GM21360 (cell line): ENCODE results near the gene PIH1D1.

ENCODE experiments used
- ATAC-seq: cut with Tn5 transposase; IDR thresholded peaks from one replicate; pipeline ENCODE4 v1.9.1; 2021; ENCODE audit warnings: mild to moderate bottlenecking, moderate library complexity; ENCODE audit not compliant: unreplicated experiment

The PIH1D1 gene

DNA sequence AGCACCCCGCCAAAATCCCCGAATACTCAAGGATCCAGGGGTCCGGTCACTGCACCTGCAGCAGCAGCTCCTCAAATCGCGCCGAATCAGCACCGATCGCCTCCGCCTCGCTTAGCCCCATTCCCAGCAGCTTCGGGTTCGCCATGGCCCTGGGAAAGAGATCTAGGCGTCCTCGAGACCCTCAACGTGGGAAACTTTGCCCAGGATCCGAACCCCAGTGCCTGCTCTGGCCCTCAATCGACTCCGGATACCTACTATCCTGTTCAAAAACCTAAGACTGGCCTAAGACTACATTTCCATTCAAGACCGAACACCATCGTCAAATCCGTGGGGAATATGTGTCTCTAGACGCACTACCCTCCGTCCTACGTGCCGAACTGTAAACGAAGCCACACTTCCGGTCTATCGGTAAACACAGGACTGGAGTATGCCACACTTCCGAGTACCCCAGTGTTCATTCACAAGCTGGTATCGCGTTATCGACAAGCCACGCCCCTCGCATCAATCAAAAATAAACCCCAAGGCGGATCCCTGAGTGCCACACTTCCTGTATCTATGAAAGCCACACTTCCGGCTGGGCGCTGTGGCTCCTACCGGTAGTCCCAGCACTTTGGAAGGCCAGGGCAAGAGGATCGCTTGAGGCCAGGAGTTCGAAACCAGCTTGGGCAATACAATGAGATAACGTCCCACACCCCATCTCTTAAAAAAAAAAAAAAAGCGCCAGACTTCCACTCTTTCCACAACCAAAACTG, at the start of gene PIH1D1:
Gene PIH1D1, minus strand, starts transcription at position 385 of the 752 bp plus-strand sequence. Its CDS starts 240 bp downstream, at position 145.
- ATAC-seq: peak; percentile 38

DNA sequence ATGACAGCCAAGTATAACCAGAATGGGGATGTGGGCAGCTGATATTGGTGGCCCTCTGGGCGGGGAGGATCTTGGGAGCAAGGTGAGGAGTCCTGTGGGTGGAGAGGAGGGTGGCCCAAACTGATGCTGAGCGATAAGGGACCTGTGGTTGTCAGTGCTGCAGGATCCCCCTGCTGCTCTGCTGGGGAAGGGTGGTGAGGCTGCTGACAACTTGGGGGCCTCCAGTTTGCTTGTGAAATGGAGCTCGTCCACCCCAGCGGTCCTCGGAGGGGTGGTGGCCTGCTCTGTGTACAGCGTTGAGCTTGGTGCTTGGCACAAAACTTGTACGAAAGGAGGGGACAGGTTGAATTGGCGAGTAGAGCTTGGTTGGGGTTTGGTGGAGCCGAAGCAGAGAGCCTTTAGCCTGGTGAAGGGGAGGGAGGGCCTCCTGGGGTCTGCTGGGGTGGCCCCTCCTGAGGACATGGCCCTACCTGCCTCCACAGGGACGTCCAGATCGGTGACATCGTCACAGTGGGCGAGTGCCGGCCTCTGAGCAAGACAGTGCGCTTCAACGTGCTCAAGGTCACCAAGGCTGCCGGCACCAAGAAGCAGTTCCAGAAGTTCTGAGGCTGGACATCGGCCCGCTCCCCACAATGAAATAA, 47.5 kb upstream of the PIH1D1 start:
- ATAC-seq: no peak

DNA sequence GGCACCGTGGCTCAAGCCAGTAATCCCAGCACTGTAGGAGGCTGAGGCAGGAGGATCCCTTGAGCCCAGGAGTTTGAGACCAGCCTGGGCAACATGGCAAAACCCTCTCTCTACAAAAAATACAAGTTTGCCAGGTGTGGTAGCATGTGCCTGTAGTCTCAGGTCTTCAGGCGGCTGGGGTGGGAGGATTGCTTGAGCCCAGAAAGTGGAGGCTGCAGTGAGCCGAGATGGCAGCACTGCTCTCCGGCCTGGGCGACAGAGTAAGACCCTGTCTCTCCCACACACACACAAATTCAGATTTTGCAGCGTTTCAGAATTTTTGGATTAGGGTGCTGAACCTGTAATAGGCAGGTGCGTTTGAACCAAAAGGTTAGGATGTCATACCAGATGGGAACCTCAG, 46.9 kb upstream of the PIH1D1 start:
- ATAC-seq: no peak

DNA sequence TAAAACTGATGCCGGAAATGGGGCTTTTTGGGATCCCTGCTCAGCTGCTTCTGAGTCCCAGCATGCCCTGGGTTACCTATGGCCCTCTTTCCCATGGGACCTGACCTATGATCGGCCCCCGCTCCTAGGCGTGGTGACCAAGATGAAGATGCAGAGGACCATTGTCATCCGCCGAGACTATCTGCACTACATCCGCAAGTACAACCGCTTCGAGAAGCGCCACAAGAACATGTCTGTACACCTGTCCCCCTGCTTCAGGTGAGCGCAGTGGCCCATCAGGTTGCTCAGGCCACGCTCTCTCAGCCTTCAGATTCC, 46.1 kb upstream of the PIH1D1 start:
- ATAC-seq: no peak

DNA sequence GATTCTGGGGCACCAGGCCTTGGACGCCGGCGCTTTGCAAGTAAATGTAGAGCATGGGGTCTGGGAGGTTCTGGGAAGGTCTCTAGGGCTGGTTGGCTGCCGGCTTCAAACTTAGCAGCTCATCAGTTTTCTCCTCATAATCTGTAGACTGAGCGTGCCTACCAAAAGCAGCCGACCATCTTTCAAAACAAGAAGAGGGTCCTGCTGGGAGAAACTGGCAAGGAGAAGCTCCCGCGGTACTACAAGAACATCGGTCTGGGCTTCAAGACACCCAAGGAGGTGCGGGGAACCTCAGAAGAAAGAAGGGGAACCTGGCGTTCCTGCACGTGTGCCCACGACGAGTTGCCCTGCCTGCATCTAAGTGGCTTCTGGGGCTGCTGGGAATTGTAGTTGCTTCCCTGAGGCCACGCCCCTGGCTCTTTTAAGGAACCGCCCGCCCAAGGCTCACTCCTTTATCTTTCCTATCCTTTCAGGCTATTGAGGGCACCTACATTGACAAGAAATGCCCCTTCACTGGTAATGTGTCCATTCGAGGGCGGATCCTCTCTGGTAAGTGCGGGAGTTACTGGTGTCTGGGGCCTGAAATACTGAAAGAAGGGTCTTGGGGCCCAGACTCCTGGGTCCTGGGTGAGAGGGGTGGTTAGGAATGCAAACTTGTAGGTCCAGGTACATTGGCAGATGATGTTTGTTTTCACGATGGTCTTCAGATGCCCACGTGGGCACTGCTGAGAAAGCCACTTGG, 45.6 kb upstream of the PIH1D1 start:
- ATAC-seq: no peak

DNA sequence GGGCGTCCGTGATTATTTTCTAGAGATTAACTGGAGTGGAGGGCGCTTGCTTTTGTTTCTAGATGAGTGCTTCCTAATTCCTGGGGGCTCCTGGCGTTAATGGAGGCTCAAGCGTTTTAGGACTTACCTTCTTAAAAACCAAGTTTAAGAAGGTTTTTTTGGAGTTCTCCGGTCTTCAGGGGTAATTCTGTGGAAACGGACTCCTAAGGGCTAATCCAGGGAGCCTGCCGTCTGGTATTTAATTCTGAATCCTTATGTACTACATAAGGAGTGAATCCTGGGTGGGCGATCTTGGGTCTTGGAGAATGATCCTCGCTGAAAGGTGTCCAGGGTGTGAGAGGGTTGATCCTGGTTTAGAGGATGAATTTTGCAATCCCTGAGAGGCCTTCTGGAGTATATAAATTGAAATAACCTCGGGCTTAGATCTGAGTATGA, 45.0 kb upstream of the PIH1D1 start:
- ATAC-seq: no peak

DNA sequence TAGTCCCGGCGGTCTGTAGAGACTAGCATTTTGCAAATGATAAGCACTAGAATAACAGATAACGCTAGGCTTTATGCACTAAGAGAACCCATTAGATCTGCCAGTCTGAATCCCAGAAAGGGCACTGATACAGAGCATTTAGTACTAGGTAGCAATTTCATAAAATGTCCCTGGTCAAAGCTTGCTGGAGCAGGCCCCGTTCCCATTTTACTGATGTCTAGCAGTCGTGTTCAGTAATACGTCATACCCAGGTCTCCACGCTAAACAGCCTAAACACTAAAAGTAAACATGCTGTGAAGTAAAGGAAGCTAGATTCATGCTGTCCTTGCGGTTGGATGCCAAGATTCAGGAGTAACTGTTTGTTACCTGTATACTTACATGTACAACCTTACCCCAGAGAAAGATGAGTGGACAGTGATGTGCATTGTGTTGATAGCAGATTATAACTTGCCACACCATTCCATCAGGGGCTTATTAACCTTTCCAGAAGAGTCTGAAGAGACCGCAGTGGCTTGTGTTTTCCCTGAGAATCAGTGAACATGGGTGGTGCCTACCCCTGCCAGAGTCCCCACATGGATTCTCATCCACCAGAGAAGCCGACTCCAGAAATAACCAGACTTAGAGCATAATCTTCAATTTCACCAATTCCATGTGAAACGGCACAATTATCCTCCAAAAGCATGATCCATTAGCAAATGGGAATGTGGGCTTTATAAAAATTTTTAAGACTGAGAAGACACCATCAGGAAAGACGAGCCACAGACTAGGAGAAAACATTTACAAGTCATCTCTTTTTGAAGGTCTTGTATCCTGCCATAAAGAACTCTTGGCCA, 41.2 kb upstream of the PIH1D1 start:
- ATAC-seq: no peak

DNA sequence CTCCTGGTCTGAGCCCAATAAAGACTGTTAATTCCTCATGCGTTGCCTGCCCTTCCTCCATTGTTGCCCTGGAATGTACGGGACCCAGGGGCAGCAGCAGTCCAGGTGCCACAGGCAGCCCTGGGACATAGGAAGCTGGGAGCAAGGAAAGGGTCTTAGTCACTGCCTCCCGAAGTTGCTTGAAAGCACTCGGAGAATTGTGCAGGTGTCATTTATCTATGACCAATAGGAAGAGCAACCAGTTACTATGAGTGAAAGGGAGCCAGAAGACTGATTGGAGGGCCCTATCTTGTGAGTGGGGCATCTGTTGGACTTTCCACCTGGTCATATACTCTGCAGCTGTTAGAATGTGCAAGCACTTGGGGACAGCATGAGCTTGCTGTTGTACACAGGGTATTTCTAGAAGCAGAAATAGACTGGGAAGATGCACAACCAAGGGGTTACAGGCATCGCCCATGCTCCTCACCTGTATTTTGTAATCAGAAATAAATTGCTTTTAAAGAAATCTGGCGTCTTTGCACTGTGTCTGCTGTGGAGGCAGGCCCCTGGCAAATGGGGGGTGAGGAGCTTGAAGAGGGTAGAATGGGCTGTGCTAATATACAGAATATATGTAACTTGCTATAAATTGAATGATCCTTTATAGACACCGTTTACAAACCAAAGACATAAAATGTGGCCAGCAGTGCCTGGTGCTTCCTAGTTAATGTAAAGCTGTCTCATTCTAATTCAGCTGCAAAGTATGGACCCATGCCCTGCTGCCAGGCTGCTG, 40.4 kb upstream of the PIH1D1 start:
- ATAC-seq: no peak

DNA sequence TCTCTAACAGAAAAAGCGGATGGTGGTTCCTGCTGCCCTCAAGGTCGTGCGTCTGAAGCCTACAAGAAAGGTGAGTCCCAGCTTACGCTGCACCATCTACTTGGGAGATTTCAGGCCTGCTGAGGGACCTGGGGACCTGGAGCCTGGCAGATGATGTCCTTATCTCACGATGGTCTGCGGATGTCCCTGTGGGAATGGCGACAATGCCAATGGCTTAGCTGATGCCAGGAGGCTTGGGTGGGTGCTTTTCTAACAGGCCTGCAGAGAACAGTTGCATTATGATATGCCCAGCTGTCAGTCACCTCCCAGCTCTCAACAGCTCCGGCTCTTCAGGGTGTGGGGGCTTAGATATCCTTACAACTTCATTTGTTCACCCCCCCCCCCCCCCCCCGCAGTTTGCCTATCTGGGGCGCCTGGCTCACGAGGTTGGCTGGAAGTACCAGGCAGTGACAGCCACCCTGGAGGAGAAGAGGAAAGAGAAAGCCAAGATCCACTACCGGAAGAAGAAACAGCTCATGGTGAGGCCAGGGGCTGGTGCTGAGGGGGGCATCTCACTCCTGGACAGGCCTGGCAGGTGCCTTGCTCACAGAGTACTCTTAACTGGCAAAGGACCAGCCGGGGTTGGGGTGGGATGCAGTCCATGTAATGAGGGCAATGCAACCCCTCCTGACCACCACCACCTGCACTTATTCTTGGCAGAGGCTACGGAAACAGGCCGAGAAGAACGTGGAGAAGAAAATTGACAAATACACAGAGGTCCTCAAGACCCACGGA, 39.6 kb upstream of the PIH1D1 start:
- no peak for ATAC-seq

DNA sequence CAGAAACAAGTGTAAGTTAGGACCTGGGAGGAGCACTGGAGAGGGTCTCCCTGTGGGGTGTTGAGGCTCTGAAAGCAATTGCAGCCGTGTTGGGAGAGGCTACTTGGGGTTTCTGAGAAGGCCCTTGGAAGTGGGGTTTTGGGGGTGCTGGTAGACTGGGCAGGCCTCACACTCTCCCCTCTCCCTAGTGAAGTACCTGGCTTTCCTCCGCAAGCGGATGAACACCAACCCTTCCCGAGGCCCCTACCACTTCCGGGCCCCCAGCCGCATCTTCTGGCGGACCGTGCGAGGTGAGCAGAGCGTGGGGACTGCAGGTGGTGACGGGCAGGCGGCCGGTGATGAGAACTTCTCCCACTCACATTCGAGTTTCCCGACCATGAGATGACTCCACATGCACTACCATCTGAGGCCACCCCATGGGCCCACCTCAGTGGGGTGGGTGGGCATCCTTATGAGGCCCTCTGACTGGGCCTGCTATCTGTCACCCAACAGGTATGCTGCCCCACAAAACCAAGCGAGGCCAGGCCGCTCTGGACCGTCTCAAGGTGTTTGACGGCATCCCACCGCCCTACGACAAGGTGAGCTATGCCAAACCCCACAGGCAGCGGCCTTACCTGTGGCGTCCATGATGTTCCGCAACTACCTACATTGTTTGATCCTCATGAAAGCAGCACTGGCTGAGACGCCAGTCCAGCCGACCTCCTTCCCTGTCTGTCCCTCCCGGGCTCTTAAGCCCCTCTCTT, 38.8 kb upstream of the PIH1D1 start:
- no peak for ATAC-seq

DNA sequence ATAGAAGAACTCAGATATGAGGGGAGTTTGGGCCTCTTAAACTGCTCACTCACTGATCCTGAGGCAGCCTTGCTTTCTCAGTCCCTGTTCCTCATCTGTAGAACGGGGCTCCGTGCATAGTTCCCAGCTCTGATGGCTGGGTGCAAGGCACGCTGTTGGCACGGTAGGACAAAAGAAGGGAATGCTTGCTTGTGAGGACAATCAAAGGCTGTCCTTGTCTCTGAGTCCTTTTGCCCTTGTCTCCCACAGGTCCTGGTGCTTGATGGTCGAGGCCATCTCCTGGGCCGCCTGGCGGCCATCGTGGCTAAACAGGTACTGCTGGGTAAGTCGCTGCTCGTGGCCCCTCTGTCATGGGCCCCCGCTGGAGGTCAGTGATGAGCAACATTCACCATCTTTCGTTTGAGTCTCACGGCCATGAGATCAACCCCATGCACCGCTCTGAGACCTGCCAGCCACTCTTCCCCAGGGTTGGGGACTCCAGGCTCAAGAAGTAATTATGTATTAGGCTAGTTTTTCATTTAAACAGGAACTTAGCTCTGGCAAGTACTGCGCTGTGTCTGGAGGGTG, 38.1 kb upstream of the PIH1D1 start:
- no peak for ATAC-seq

DNA sequence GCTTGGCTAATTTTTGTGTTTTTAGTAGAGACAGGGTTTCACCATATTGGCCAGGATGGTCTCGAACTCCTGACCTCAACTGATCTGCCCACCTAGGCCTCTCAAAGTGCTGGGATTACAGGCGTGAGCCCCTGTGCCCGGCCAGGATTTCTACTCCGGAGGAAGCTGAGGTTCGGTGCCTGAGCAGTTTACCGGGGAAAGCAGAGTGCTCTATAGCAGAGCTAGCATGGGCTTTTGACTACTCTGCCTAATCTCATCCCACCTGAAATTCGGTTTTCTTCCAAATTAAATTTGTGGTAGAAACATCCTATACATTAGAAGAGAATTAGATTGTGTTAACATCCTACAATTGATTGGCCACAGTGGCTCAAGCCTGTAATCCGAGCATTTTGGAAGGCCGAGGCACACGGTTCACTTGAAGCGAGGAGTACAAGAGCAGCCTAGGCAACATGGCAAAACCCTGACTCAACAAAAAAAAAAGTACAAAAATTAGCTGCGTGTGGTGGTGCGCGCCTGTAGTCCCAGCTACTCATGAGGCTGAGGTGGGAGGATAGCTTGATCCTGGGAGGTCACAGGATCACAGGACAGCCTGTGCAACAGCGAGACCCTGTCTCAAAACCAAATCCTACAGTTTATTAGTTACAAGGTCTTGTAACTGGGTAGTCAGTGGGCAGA, 37.4 kb upstream of the PIH1D1 start:
- no peak for ATAC-seq

DNA sequence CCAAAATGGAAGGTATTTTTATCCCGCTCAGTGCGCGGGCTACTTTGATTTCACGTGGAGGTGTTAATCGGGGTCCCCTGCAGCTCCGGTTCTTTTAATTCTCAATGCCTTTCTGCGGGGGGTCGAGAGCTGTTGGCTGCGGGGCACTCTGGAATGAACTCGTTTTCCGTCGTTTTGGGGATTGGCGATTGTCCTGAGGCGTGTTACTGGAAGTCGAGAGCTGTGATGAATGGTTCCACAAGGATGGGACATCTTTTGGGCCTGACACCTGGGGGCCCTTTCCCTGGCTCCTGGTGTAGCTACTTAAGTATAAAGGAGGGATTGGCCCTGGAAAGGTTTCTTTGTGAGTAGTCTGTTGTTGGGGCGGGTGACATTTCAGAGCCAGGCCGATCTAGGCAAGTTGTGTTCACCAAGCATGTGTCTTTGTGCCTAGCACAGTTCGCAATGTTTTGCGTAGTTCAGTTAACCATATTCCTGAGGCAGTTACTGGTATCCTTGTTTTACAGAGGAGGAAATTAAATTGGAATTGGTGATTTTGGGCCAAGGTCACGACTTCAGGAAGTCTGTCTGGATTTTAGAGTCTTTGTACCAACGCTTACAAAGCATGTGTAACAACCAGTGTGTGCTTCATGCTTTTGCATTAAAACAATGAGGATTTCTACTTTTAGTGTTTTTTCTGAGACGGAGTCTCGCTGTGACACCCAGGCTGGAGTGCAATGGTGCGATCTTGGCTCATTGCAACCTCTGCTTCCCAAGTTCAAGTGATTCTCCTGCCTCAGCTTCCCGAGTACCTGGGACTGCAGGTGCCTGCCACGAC, 36.6 kb upstream of the PIH1D1 start:
- no peak for ATAC-seq

DNA sequence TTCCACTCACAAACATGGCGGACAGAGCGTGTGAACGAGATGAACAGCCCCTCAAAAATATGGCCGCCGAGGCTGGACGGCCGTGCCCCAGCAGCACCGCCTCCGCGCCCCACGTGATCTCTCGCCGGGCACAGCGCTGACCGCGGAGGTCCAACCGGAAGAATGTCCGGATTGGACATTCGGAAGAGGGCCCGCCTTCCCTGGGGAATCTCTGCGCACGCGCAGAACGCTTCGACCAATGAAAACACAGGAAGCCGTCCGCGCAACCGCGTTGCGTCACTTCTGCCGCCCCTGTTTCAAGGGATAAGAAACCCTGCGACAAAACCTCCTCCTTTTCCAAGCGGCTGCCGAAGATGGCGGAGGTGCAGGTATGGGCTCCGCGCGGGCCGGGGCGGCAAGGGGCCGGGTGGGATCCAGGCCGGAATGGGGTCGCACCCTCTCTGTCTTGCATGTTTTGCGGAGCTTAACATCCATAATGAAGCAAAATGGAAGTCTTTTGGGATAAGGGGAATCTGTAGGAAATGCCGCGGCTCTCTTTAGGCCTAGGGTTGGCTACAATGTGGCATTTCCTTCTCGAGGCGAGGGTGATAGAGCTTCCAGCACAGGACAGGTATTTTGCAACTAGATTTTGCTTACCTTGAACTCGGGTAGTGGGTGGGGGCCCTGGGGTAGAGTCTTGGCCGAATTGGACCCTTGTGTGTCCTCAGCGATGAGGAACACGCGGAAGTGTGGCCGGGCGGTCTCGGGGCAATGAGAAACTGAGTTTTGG, 35.8 kb upstream of the PIH1D1 start, which contains the start of gene RPL13A:
Gene RPL13A, plus strand, starts transcription at position 332 of the 769 bp plus-strand sequence. Its CDS starts 22 bp downstream, at position 354.
- peak; percentile 86 for ATAC-seq

DNA sequence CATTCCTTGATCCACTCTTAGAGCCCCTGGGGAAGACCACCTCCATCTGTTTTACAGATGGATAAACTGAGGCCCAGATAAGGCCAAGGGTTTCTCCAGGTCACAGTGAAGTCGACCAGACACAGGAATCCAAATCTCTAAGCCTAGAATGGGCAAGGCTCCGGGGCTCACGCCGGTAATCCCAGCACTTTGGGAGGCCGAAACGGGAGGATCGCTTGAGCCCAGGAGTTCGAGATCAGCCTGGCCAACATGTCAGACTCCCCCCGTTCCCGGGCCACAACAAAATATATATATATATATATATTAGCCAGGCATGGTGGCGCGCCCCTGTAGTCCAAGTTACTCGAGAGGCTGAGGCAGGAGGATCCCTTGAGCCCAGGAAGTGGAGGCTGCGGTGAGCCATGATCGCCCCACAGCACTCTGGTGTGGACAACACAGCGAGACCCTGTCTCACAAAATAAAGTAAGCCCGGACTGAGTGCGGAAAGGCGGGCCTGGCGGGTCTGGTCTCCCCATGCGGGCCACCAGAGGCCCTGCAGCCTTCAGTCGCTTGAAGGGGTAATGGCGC, 35.2 kb upstream of the PIH1D1 start:
- ATAC-seq: no peak

DNA sequence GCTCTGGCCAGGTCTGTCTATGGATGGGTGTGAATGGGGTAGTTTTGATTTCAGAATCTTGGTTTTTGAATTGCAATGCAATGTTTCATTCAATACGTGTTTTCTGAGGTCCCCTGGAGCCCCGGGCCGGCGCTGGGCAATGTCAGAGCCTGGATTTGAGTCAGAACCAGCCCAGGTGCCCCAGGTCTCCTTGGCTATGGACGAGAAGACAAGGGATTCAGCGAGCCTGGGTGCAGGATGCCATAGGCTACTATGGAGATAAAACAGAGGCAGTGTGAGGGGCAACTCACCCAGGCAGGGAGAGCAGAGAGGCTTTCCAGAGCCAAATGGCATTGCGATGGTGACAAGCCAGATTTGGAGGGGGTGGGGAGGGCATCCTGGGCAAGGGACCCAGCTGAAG, 34.6 kb upstream of the PIH1D1 start:
- ATAC-seq: no peak
